Hematopoietic multipotent progenitor cell (in vitro differentiated cells): Measurements from ENCODE around the gene ADTRP. TPM values are rescaled to one million over a fixed set of nuclear protein-coding genes. Genes with fewer than 3 reads are reported as not detected.

Source experiments
- DNase-seq, 3 donors: peaks; one replicate each; pipeline ENCODE4 v3.0.0-alpha.2; 2011 to 2015; ENCODE audit warnings: low read depth in 2 of 3, low spot score in 2 of 3
- total RNA-seq: library from RNA; depleted of rRNA; stranded (reverse); fragments of >200 nt; gene quantifications from one replicate; pipeline ENCODE4 v1.2.3, GENCODE V29; 2012

Gene ADTRP
- total RNA-seq, 1 donor = not detected

DNA sequence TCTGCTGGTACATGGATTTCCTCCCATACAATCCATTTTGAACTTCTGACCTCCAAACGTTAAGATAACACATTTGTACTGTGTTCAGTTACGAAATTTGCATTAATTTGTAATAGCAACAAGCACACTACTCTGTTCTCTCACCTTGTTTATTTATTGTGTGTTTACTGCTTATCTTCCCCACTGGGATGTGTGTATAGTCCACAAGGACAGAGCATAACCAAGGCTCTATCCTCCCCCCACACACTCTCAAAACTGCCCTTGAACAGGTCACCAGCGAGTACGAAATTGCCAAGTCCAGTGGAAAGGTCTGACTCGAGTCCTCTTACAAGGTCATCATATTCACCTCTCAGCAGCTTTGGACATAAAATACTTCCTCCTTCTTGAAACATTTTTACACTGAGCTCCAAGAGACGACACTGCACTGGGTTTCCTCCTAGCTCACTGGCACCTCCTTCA is 18.6 kb downstream of the ADTRP start:
- DNase-seq = peak in 1 of 3 donors; percentile 10

DNA sequence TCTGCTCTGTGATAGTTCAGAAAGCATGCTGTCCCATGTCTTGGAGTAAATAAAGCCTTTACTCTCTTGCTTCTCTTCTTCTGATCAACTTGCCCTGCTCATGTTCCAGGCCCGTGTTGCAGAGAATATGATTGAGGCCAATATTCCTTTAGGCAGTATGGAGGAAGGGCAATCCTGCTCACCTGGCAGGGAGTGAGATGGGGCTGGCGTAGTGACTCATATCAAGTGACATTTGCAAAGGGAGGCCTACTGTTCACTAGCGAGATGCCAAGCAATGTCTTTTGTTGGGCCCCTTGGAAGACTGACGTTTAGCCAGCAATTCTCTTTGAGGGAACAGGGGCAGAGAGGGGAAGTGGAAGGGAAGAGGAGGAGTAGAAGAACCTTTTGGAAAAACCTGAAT is 19.7 kb downstream of the ADTRP start:
- no peak for DNase-seq

DNA sequence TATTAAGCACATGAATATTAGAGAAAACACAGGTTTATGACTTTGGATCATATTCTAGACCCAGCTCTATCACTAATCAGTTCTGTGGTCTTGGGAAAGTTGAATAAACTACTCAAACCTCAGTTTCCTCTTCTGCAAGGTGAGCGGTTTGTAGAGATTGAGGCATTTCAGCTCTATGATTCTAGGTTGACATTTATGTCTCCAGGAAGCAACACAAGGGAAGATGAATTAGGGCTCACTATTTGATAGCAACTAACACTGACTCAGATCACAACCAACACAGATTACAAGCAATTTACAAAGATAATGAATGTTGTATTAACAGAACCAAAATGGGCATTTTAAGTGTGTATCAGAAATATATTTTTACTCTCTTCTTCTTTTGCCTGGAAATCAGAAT is 21.9 kb downstream of the ADTRP start:
- DNase-seq = no peak

DNA sequence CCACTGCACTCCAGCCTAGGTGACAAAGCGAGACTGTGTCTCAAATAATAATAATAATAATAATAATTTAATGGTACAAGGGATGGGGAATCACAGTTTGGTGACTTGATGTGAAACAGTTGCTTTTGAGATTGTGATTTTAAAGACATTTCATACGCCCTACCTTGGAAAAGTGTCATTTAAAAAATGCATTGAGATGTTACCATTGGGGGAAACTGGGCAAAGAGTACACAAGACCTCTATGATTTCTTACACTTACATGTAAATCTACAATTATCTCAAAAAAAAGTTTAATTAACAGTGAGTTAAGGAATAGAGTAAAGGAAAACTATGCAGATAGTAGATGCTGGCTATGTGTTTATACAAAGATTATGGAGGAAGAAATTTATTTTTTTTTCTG is 22.3 kb downstream of the ADTRP start:
- DNase-seq = no peak

DNA sequence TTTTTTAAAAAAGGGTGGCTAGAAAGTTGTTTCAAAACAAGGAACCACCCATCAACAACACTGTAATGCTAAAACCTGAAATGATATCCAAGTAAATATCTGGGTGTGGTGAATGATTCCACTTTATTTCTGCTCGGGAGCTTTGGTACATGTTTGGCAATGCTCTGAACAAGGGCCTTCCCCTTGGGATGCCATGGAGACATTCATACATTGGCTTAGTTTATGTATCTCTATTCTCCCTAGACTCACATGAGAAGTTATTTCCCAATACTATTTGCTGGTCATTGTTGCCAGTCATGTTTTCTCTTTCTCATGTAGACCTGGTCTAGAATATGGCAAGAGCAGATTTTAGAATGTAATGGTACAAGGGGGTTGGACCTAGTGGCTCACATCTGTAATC is 22.9 kb downstream of the ADTRP start:
- DNase-seq = no peak

DNA sequence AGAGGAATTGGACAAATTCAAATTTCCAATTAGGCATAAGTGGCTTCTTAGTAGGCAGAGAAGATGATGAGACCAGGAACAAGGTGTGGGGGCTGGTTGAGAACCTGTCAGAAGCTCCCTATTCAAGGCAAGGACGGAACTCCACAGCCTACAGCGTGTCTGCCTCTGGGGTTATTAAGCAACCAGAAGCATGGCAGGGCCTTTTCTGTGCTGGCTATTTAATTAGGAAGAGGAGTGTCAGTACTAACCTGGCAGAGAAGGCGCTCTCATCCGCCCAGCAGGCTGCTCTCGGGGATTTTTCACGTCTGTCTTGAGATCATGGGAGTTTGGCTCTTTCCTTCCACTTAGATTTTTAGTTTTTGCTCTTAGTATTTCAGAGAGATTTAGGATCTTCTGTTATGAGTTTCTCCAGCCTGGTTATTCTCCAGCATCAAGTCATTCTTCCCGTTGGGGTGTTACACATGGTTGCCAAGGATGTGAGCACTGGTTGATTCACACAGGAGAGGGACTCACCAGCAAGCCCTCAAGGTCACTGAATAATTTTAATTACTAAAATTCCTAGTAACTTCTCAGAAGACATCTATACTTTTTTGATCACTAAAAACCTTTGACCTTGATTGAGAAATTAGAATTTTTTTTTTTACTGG is 23.9 kb downstream of the ADTRP start:
- DNase-seq = no peak

DNA sequence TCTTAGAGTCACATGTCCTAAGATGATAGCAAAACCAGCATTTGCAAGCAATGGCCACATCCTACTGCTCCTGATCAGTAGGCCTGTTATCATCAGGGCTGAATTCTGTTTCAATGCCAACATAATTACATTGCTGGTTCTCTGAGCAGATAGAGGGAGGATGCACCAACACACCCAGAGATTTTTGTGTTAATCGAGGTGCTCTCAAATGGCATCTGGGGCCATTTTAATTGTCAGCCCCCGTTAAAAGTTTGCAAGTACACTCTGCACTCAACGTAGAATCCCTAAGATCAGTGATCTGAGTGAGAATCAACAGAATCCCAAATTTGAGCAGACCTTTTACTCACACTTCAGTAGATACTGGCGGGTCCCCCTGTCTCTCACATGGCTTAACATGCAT is 24.8 kb downstream of the ADTRP start:
- no peak for DNase-seq

DNA sequence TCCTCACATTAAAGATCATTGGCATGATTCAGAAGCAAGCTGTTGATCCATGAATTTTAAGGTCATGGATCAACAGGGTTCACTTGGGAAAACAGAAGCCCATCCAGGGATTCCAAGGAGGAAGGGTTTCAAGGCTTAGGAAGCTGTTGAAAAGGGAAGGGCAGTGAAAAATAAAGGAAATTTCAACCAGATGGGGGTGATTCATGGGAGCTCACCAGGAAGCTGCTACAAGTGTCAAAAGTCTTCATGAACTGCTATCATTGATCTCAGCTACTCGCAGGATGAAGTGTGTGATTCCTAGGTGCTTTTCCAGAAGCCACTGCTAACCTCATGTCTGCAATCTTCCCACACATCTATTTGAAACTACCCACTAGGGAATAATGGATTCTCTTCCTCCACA is 26.2 kb downstream of the ADTRP start:
- DNase-seq = no peak

DNA sequence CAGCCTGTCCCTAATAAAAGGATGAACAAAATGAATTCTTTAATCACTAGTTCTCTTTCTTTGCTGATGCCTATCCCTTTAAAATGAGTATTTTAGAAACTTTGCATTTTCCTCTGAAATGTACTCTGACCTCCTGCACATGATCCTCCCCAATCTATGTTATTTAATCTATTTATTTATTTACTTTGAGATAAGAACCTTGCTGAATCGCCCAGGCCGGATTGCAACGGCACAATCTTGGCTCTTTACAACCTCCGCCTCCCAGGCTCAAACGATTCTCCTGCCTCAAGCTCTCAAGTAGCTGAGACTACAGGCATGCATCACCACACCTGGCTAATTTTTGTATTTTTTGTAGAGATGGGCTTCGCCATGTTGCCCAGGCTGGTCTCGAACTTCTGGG is 27.9 kb downstream of the ADTRP start:
- no peak for DNase-seq

DNA sequence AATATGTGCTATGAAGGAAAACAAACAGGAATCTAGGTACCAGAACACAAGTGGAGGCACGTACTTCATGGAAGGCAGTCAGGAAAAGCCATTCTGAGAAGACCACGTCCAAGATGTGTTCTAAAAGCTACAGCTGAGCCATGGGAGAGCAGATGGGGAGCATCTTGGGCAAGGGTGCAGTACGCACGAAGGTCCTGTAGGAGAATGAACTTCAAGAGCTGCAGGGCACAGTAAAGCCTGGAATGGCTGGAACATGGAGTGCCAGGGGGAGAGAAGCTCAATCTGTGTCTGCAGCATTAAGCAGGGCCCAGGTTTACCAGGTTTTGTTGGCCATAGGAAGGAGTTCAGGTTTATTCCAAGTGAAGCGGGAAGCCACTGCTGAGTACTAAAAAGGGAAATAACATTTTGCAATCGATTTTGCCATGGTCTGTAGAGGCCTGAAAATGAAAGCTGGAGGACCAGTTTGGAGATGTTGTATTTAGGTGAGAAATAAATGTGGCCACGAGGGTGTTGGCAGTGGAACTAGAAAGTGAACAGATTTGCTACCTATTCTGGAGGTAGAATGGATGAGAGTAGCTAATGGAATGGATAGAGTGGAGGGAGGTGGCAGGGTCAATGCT is 29.9 kb downstream of the ADTRP start:
- no peak for DNase-seq

DNA sequence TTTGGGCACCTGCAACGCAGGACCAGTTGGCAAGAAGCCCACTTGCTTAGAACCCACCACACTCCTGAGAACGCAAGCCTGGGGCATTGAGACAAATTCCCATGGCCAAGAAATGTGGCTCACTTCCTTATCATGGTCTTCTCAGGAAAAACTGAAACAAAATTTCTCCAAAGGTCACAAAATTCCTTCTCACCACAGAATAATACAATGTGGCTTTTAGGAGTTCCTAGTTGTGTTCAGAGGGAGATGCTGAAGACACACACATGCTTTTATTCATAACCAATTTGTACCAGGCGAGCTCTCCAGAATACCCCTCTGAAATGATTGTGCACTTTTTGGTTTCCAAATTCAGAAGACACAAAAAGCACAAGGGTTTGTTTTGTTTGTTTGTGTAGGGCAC is 31.6 kb downstream of the ADTRP start:
- no peak for DNase-seq

DNA sequence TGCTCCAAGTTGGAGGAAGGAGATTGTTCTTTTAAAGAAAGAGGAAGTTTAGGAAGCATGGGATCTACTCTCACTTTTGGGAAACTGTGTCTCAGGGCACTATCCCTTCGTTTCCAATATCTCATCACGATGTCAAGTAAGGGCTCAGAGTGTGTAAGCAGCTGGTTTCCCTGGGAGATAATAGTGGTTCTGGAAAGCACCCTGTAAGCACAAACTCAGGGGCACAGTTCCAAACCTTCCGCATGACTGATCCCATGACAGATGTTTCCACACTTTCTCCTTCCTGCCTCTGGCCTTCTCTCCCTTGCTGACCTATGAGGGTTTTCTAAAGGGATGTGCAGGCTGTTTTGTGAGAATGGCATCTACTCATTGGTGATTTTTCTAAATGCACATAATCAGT is 33.9 kb downstream of the ADTRP start:
- no peak for DNase-seq

DNA sequence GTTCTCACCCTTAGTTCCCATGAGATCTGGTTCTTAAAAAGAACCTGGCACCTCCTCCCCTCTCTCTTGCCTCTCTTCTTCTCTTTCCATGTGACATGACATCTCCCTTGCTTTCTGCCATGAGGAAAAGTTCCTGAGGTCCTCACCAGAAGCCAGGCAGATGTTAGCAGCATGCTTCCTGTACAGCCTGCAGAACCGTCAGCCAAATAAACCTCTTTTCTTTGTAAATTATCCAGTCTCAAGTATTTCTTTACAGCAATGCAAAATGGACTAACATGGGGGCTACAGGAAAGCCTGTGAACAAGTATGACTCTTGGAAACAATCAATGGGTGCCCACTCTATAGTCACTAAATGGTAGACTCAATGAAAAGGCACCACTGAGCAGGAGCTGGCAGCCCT is 34.5 kb downstream of the ADTRP start:
- DNase-seq = no peak

DNA sequence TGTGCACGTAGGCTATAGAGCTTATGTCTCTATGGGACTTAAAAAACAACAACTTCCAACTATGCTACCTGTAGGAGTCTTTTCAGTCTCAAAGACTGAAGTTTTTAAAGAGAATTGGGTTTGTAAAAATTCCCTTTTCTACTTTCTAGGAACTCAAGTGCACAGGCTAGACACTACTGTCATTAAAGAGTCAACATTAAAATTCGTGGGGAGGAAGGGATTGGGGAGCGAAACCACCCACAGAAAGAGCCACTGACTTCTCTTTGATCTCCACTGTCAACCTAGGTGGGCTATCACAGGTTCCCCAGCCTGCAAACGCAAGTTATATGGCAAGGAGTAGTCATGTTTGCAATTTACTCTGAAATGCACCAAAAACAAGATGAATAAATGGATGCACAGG is 37.7 kb downstream of the ADTRP start:
- DNase-seq = no peak

DNA sequence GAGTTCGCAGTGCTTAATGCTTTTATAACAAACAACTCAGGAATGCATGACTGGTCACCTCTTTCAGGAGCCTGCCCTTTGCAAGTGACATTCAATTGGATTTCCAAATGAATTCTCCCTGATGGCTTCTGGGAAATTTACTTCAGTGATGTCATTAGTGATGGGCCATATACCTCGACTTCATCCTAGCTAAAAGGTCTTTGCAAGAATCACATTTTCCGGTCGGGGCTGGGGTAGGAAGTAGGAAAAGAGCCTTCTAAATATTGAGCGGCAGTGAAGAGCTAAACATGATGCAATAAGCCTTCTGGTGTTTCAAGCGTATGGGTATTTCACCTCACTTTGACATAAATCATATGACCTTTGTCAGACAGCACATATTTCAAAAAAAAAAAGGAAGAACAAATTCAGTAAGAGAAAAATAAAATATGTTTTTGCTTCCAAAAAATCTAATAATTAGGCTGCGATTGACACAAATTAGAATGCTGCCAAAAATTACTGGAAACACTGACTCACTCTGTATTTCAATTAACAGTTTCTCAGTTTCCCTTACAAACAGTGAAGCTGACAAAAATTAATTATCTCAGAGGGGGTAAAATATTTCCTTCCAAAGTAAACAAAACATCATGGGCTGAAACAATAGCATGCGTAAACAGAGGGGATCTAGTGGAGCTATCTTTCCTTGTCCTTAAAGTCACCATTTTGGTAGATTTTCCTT is 39.8 kb downstream of the ADTRP start:
- DNase-seq = peak in 2 of 3 donors; percentile 31 to 58

DNA sequence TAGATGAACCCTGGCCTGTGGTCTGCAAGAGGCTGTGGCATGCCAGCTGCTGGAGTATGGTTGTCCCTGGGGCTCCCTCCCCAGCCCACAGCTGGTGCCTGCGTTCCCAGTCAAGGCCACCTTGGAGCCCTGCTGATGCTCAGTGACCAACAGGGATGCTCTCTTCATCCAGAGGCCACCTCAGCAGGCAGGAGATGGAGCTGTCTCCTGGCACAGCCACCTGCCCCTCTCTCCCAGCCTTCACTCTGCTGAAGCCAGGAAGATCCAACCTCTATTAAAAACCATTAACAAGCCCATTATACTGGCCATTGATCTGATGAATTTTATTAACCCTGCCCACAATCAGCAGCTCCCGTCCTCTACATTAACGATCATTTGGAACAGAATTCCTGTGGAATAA is 40.4 kb downstream of the ADTRP start:
- no peak for DNase-seq

DNA sequence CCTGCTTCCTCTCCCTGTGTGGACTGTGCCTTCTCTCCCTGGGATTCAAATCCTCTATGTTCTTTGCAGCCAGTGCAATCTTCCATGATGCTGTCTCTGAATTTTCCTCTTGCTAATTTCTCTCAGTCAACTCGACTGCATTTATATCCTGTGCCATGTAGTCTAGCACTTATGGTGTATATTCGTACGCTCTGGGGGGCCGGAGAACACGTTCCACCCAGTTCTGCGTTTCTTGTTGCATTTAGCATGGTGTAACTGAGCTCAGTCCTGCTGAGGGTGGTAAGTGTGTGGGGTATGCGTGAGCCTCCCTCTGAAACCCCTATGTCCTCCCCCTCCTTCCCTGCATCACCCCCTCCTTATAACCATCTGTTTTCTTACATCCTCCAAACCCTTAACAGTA is 42.0 kb downstream of the ADTRP start:
- DNase-seq = no peak

DNA sequence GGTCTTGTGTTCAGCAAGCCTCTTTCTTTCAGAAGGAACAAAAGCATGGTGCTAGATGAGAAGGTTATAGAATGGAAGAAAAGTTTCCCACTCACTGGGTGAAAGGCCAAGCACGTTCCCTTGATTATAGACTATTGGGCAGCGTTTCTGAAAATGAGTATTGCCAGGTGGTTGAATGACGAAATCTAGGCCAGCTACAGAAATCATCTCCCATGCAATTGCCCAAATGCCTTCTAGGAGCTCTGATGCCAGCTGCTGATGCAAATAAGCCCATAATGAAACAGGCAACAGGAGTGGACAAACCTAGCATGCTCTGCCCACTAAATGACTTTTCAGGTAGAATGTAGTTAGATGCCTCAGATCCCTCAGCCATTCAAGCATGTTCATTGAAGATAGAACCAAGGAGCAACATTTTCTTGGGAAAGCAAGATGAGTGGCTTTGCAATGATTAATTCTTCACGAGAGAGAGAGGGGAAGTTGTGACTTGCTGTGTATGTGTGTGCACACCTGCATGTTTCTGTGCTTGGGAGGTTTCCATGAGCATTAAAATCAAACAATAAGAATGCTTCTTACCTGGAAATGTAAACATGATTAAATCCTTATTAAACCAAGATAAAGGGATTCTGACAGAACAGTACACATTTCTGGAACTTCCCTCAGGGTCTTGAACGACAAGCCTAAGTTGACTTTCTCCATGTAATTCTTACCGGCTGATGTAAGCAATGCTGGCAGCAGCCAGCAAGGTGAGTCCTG is 43.6 kb downstream of the ADTRP start:
- no peak for DNase-seq

DNA sequence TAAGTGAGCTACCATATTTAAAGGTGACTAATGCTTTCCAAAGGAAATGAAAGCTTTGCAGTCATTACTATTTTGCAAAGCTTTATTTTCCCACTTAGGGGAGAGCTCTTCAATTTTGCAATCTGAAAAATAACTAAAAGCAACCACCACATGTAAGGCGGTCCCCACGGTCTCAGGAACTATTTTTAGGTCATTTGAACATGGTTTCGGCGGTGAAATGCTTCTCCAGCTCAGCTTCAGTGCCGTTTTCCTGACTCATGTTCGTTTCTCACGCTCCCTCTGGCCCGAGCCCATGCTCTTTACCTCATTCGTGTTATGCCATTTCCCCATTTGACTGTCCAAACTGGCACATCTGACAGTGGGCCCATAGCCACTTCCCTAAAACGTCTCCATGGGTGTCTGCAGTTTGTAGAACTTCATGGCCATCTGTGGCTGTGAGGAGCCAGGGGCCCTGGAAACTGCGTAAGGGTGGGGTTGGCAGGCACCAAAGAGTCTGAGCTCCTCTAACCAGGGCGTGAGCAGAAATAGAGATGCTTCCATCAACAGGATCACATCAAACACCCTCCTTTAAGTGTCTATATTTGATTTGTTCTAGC is 46.5 kb downstream of the ADTRP start:
- DNase-seq = peak in 2 of 3 donors; percentile 90 to 97

DNA sequence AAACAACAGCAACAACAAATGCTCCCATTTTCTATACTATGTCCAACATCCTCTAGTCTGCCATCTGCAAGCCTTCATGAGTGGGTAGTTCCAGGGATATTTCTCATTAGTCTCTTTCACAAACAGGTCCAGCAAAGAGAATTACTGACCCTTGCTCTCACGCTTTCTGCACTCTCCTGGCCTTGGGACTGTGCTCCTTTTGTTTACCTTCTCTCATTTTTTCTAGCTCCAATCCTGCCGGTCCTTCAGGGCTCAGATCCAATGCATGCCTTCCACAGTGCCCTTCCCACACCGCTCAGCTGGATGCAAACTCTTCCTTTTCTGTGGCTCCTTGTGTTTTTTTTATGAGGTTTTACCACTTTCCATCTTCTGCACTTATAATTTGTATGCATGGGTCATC is 47.2 kb downstream of the ADTRP start:
- DNase-seq = no peak

DNA sequence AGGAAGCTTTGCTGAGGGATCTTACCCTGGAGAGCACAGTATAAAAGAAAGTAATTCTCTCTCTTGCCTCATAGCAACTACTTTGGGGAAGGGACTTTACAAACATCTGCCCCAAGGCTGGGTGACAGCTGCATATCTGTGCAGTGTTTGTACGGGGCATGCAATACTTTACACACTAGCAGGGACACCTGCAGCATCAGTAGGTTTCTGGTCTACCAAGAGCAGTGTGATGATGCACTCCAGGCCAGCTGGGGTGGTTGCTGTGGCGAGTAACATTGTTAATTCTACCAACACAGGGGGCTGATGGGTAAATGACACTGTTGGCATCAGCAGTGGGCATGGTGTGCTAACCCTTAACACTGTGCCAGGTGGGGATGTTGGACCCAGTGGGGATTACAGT is 48.0 kb downstream of the ADTRP start:
- DNase-seq = peak in 2 of 3 donors; percentile 14 to 46
